Measurements from ENCODE around the gene GABRA1.
A peak's percentile ranks its signal among the peaks of the same experiment; 100 is the strongest.

Gene GABRA1

DNA sequence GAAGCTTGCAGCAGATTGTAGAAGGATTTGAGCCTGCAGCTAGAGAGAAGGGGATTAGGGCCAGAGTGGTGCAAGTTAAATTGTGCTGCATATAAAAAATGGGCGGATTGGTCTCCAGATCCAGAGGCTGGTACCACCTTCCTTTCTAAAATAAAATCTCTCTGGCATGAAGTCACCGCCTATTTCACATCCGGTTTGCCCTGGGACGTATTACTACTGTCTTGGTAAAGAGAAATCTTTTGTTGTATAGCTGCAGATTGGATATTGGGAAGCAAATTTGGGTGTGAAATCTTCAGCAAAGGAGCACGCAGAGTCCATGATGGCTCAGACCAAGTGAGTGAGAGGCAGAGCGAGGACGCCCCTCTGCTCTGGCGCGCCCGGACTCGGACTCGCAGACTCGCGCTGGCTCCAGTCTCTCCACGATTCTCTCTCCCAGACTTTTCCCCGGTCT, at the start of gene GABRA1:
Gene GABRA1, plus strand, starts transcription at position 180 of the 451 bp plus-strand sequence. CDS start 2,691 bp downstream, outside the sequence.
- no peak within 1 kb of the TSS for H3K27ac ChIP-seq
- TF ChIP-seq, protein P1, sequence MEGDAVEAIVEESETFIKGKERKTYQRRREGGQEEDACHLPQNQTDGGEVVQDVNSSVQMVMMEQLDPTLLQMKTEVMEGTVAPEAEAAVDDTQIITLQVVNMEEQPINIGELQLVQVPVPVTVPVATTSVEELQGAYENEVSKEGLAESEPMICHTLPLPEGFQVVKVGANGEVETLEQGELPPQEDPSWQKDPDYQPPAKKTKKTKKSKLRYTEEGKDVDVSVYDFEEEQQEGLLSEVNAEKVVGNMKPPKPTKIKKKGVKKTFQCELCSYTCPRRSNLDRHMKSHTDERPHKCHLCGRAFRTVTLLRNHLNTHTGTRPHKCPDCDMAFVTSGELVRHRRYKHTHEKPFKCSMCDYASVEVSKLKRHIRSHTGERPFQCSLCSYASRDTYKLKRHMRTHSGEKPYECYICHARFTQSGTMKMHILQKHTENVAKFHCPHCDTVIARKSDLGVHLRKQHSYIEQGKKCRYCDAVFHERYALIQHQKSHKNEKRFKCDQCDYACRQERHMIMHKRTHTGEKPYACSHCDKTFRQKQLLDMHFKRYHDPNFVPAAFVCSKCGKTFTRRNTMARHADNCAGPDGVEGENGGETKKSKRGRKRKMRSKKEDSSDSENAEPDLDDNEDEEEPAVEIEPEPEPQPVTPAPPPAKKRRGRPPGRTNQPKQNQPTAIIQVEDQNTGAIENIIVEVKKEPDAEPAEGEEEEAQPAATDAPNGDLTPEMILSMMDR (conservative IDR thresholded peaks at IDR 0.05) = no peak

DNA sequence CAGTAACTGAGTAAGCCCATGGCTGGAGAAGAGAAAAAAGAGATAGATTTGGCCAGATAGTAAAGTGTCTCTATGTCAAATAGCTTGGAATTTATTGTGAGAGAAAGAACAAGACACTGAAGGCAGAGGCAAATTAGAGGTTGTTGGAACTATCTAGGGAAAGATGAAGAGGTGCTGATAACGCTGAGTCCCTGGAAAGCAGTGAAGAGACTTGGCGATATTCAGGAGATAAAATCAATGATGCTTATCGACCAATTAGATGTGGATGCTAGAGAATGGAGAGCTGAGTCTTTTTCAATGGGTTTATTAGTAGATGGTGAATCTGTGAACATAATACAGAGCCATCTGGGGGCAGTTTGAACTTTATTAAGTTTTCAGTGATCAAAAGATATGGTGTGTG, 48.6 kb upstream of the GABRA1 start:
- TF ChIP-seq, protein P1 (conservative IDR thresholded peaks at IDR 0.05) = no peak
- H3K27ac ChIP-seq = no peak overlapping the region

DNA sequence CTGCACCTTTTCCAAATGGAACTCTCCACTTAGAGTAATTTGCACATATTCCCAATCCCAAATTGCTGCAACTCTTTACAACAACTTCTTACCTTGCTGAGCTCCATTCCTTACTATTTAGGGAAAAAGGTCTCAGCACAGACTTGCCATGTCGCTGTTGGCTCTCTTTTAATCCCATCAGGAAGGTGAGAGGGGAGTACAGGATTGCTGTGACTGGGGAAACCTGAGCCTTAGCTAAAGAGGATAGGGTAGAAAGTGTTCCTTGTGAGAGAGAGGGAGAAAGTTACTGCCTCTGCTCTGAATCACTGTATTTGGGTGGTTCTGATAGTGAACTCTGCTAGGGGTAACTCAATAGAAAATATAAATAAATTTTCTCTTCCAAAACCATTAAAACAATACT, 43.7 kb upstream of the GABRA1 start:
- TF ChIP-seq, protein P1 (conservative IDR thresholded peaks at IDR 0.05) = no peak
- no peak overlapping the region for H3K27ac ChIP-seq

DNA sequence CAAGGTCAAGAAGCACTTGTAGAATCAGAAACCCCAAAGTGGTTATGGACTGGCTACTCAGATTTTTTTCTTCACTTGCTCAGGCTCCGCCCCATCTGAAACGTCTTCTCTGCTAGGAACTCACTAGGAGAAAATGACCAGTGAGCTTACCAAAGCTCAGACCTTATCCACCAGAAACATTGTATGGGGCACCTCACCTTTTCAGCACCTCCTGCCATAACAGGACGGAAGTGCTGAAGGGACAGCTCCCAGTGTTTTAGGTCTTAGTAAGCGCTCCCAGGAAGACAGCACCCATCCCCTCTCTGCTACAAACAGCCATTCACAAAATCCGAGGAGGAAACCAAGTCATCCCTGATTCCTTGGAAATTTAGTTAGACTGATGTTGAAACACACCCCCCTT, 1.2 kb upstream of the GABRA1 start:
- TF ChIP-seq, protein P1 (conservative IDR thresholded peaks at IDR 0.05) = no peak
- H3K27ac ChIP-seq = no peak overlapping the region

DNA sequence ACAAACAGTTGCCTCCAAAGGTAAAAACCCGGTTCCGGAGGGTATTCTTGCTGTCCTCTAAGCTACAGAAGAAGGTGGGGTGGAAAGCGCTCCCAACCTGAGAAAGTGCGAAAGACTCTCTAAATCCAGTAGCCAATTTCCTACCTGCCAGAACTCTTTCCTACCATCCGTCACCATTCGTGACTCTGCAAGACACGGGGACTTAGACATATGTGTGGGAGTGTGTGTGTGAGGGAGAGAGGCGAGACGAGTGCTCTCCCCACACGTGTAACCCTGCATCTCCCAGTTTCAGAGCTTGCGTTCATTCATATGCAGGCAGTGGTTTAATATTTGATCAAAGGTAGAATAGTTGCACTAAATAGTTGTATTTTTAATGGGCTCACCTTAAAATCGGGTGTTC, 473 bp upstream of the GABRA1 start:
- TF ChIP-seq, protein P1 (conservative IDR thresholded peaks at IDR 0.05) = no peak
- H3K27ac ChIP-seq = no peak overlapping the region

DNA sequence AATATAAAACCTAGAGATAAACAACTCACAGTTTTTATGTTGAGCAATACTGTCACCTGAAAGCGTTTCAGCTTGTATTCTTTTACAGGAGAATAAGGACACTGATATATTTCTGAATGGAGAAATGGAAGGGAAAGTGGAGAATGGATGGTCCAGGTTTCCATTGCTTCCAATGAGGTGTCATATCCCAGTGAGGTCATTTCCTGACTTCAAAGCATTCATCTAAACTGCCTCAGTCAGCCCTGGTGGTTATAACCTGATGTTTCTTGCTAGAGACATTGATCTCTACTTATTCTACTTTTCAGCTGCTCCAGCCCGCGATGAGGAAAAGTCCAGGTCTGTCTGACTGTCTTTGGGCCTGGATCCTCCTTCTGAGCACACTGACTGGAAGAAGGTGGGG, 2.6 kb downstream of the GABRA1 start:
- TF ChIP-seq, protein P1 (conservative IDR thresholded peaks at IDR 0.05) = no peak
- H3K27ac ChIP-seq = no peak overlapping the region

DNA sequence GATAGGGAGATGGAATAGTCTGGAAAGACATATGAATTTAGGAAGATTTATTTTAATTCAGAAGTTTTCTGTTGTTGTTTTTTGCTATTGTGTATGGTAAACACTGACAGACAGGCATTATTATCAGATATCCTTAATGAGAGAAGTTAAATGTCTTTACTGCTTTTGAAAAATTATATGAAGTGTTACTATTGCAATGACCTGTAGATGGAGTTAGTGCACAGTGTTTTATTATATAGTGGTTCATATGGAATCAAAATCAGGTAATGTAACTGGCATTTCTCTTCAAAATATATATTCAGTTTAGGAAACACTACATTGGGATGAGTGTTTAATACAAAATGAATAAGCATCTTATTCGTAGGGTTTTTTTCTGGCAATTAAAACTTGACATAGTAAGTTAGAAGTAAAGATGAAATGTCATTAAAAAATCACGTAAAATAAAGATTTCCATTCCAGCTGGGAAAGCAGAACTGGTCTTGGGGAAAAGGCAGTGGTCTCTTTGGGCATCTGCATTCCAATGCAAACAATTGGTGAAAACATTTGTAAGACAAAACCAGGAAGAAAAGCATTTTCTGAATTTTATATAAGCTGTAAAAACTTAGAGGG, 3.9 kb downstream of the GABRA1 start:
- TF ChIP-seq, protein P1 (conservative IDR thresholded peaks at IDR 0.05) = peak; percentile 79

More for the DNA sequence above, 3.9 kb downstream of the GABRA1 start:
- no peak overlapping the region for H3K27ac ChIP-seq

Measured in VCaP (cell line).